Measurements from ENCODE around the gene BBS10. TPM values are rescaled to one million over a fixed set of nuclear protein-coding genes. Genes with fewer than 3 reads are reported as not detected.

The BBS10 gene
- total and polyA plus RNA-seq, 10 donors: 5.2 to 15.0 (median 8.7) TPM

- WGBS, 5 donors: 85 to 92% (median 86%) methylated on average over 6 of the region's 6 CpGs
- Histone ChIP-seq H3K36me3 (no peaks in the 10 kb centered on the region), H3K27ac (no peak overlapping the region), H3K4me3 (no peak overlapping the region), H3K27me3 (replicated peaks in 1 of 7) (peaks cover 0 to 5% (median 0%) of the 10 kb centered on the region in 7 donors), H3K9me3 (no peaks in the 10 kb centered on the region), H3K4me1 (no peaks in the 10 kb centered on the region)
- intact Hi-C loops (cut with DNase I; ENCODE audit: low total_unique reads): no loop called here
- TF ChIP-seq POLR2A (IDR thresholded peaks at IDR 0.05) (no peak), POLR2AphosphoS5 (IDR thresholded peaks at IDR 0.05) (no peak), CTCF (IDR thresholded peaks at IDR 0.05 in 8 of 11, conservative IDR thresholded peaks at IDR 0.05 in 3 of 11) (no peak)
- no peak for DNase-seq
Measured at GRCh38 chr12:76303989-76304460, 44.2 kb downstream of the BBS10 start.

- Histone ChIP-seq H3K9me3 (no peaks in the 10 kb centered on the region), H3K4me3 (no peak overlapping the region), H3K27me3 (replicated peaks in 1 of 7) (peaks cover 0 to 5% (median 0%) of the 10 kb centered on the region in 7 donors), H3K36me3 (no peaks in the 10 kb centered on the region), H3K27ac (no peak overlapping the region), H3K4me1 (no peaks in the 10 kb centered on the region)
- WGBS, 5 donors: 79 to 94% (median 86%) methylated on average over 2 of the region's 2 CpGs
- intact Hi-C loops (cut with DNase I; ENCODE audit: low total_unique reads): no loop called here
- TF ChIP-seq CTCF (IDR thresholded peaks at IDR 0.05 in 8 of 11, conservative IDR thresholded peaks at IDR 0.05 in 3 of 11) (no peak), POLR2A (IDR thresholded peaks at IDR 0.05) (no peak), POLR2AphosphoS5 (IDR thresholded peaks at IDR 0.05) (no peak)
- DNase-seq: no peak
Measured at GRCh38 chr12:76303365-76303764, 44.9 kb downstream of the BBS10 start.

GRCh38 chr12:76300297-76300665 is 47.9 kb downstream of the BBS10 start:
- Histone ChIP-seq H3K36me3 (no peaks in the 10 kb centered on the region), H3K27ac (no peak overlapping the region), H3K27me3 (replicated peaks in 1 of 7) (no peaks in the 10 kb centered on the region), H3K4me3 (no peak overlapping the region), H3K9me3 (no peaks in the 10 kb centered on the region), H3K4me1 (no peaks in the 10 kb centered on the region)
- intact Hi-C loops (cut with DNase I; ENCODE audit: low total_unique reads): no loop called here
- no peak for TF ChIP-seq POLR2A (IDR thresholded peaks at IDR 0.05)
- no peak for TF ChIP-seq POLR2AphosphoS5 (IDR thresholded peaks at IDR 0.05)
- TF ChIP-seq CTCF (IDR thresholded peaks at IDR 0.05 in 8 of 11, conservative IDR thresholded peaks at IDR 0.05 in 3 of 11): no peak
- no peak for DNase-seq
- WGBS, 5 donors: 80 to 88% (median 82%) methylated on average over 6 of the region's 6 CpGs

GRCh38 chr12:76299536-76300296 is 48.5 kb downstream of the BBS10 start:
- WGBS, 5 donors: 54 to 74% (median 65%) methylated on average over 5 of the region's 5 CpGs
- no peak for DNase-seq
- H3K27me3 ChIP-seq (replicated peaks in 1 of 7): no peaks in the 10 kb centered on the region
- intact Hi-C loops (cut with DNase I; ENCODE audit: low total_unique reads): no loop called here
- H3K4me1 ChIP-seq: no peaks in the 10 kb centered on the region
- no peaks in the 10 kb centered on the region for H3K9me3 ChIP-seq
- H3K36me3 ChIP-seq: no peaks in the 10 kb centered on the region
- H3K27ac ChIP-seq: no peak overlapping the region
- TF ChIP-seq POLR2A (IDR thresholded peaks at IDR 0.05): no peak
- TF ChIP-seq POLR2AphosphoS5 (IDR thresholded peaks at IDR 0.05): no peak
- no peak for TF ChIP-seq CTCF (IDR thresholded peaks at IDR 0.05 in 8 of 11, conservative IDR thresholded peaks at IDR 0.05 in 3 of 11)
- no peak overlapping the region for H3K4me3 ChIP-seq
